Measurements from ENCODE around the gene TMEM252.

The TMEM252 gene

DNA sequence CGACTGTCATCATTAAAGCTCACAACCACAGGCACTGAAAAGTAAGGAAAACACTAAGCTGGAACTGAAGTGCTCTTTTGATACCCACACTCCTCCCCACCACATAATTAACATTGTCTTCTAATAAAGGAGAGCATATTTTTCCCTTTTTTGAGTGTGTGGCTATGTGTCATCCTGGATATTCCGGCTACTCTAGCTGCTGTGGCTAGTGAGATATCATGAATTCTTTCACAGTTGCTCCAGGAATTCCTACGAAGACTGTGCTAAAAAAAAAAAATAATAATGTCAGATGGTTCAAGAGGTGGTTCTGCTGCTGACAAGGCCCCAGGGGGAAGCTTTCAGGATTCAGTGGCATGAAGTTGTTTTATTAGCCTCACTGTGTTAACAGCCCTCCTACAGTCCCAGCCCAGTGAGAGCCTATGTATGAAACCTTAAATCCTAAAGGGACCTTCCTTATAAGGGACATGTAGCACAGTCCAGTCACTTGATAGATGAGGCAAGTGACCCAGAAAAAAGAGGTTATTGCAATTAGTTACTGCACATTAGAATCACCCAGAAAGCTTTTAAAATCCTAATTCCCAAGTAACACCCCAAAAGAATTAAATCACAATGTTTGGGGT lies 46.6 kb downstream of the TMEM252 start:
- no peak overlapping the region for H3K4me3 ChIP-seq (ENCODE audit: low read depth, low read length)
- no peak for DNase-seq (ENCODE audit: low read depth)
- TF ChIP-seq, protein P1, sequence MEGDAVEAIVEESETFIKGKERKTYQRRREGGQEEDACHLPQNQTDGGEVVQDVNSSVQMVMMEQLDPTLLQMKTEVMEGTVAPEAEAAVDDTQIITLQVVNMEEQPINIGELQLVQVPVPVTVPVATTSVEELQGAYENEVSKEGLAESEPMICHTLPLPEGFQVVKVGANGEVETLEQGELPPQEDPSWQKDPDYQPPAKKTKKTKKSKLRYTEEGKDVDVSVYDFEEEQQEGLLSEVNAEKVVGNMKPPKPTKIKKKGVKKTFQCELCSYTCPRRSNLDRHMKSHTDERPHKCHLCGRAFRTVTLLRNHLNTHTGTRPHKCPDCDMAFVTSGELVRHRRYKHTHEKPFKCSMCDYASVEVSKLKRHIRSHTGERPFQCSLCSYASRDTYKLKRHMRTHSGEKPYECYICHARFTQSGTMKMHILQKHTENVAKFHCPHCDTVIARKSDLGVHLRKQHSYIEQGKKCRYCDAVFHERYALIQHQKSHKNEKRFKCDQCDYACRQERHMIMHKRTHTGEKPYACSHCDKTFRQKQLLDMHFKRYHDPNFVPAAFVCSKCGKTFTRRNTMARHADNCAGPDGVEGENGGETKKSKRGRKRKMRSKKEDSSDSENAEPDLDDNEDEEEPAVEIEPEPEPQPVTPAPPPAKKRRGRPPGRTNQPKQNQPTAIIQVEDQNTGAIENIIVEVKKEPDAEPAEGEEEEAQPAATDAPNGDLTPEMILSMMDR (IDR thresholded peaks at IDR 0.05; ENCODE audit: control insufficient read depth, extremely low read depth, insufficient read depth), result no peak

DNA sequence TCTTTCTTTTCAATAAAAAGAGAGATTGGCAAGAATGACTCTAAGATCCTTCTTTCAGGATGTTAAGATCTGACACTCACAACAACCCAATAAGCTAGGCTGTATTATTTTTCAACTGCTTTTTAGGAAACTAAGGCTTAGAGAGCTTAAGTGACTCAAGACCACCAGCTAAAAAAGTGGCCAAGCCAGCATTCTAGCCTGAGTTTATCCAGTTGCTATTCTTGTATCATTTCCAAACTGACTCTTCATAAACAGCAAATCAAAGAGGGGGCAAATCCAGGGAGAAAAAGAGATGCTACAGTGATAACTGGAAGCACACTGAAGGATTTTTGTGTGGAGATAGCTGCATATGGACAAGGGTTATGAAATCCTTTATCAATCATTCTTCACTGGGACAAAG lies 47.1 kb downstream of the TMEM252 start:
- DNase-seq (ENCODE audit: low read depth), result no peak
- H3K4me3 ChIP-seq (ENCODE audit: low read depth, low read length), result no peak overlapping the region
- TF ChIP-seq, protein P1 (IDR thresholded peaks at IDR 0.05; ENCODE audit: control insufficient read depth, extremely low read depth, insufficient read depth), result no peak

DNA sequence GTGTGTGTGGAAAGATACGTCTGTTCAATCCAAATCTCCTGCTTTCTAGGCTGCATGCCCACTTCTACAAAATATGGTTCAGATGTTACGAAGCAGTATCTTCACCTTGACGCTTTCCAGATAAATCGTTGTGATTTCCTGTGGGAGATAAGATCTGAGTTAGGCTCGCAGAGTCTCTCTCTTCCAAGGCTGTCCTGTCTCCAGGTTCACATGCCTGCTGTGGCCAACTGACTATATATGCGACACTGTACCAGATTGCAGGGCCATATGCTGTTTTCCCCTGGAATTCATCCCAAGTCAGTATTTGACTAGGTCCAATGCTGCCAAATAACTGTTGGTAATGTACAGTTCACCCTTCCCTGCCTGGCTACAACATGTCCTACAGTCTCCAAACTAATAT lies 47.9 kb downstream of the TMEM252 start:
- H3K4me3 ChIP-seq (ENCODE audit: low read depth, low read length), result no peak overlapping the region
- DNase-seq (ENCODE audit: low read depth), result peak; percentile 99
- TF ChIP-seq, protein P1 (IDR thresholded peaks at IDR 0.05; ENCODE audit: control insufficient read depth, extremely low read depth, insufficient read depth), result no peak

DNA sequence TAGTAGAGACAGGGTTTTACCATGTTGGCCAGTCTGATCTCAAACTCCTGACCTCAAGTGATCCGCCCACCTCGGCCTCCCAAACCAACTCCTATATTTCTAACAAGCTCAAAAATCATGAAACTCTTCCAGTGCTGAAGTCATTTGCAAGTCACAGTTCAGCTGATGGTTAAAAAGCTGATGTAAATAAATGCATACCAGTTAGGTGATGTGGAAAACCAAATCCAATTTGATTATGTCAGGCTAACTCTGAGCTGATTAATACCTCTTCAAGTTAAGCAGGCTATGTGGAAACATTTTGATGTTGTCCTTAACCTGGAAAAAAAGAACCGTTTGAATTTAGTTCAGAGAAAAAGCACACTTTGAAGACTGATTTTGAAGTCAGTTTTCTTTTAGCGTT lies 51.0 kb downstream of the TMEM252 start:
- no peak for DNase-seq (ENCODE audit: low read depth)
- no peak overlapping the region for H3K4me3 ChIP-seq (ENCODE audit: low read depth, low read length)
- TF ChIP-seq, protein P1 (IDR thresholded peaks at IDR 0.05; ENCODE audit: control insufficient read depth, extremely low read depth, insufficient read depth), result no peak

DNA sequence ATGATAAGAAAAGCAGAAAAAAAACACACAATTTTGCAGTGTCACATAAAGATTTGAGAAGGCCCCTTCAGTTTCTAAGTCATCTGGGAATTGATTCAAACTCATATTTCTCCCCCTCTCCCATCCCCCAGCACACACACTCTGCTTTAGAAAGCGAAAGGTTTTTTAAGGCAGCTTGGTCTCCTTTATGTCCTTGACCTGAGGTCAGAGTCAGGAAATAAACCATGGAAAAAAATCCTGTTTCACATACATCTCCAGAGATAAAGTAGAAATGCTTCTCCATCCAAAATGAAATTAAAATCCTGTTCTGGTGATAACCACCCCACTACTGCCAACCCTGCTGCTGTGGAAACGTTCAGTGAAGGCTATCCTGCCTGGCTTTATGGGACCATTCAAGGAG lies 52.6 kb downstream of the TMEM252 start:
- no peak overlapping the region for H3K4me3 ChIP-seq (ENCODE audit: low read depth, low read length)
- no peak for DNase-seq (ENCODE audit: low read depth)
- TF ChIP-seq, protein P1 (IDR thresholded peaks at IDR 0.05; ENCODE audit: control insufficient read depth, extremely low read depth, insufficient read depth), result no peak
